OCI-M2 (cell line): ENCODE results near the gene AFAP1.
"Not testable (repeated sequence)": the region's sequence is repeated elsewhere in the genome, so short reads cannot be mapped to it uniquely, and the experiment has no call there.

Experiments
- DNase-seq: peaks from one replicate; lab custom pipeline; 2025; ENCODE audit not compliant: unreplicated experiment; lab: John Stamatoyannopoulos, UW

The AFAP1 gene

GRCh38 chr4:7947927-7948326 lies 8.3 kb upstream of the AFAP1 start:
- DNase-seq: no peak

- DNase-seq: no peak
Measured at GRCh38 chr4:7945709-7946380, 6.2 kb upstream of the AFAP1 start.

GRCh38 chr4:7944599-7945220 lies 5.0 kb upstream of the AFAP1 start:
- DNase-seq: no peak

GRCh38 chr4:7943688-7944087 lies 4.0 kb upstream of the AFAP1 start:
- not testable (repeated sequence) for DNase-seq

GRCh38 chr4:7943211-7943610 lies 3.5 kb upstream of the AFAP1 start:
- DNase-seq: no peak

- no peak for DNase-seq
Measured at GRCh38 chr4:7941965-7942496, 2.4 kb upstream of the AFAP1 start.

- DNase-seq: no peak
Measured at GRCh38 chr4:7941111-7941964, 1.7 kb upstream of the AFAP1 start.

- no peak for DNase-seq
Measured at GRCh38 chr4:7938609-7939376, 868 bp downstream of the AFAP1 start.

- DNase-seq: no peak
Measured at GRCh38 chr4:7938266-7938608, 1.4 kb downstream of the AFAP1 start.

- no peak for DNase-seq
Measured at GRCh38 chr4:7937006-7937405, 2.7 kb downstream of the AFAP1 start.

GRCh38 chr4:7933651-7934510 lies 5.8 kb downstream of the AFAP1 start:
- no peak for DNase-seq

- DNase-seq: no peak
Measured at GRCh38 chr4:7932287-7932686, 7.4 kb downstream of the AFAP1 start.

GRCh38 chr4:7929118-7929951 lies 10.3 kb downstream of the AFAP1 start:
- no peak for DNase-seq

- no peak for DNase-seq
Measured at GRCh38 chr4:7928711-7929110, 10.9 kb downstream of the AFAP1 start.

GRCh38 chr4:7926822-7927221 lies 12.8 kb downstream of the AFAP1 start:
- DNase-seq: no peak

- no peak for DNase-seq
Measured at GRCh38 chr4:7924570-7924969, 15.1 kb downstream of the AFAP1 start.

- DNase-seq: no peak
Measured at GRCh38 chr4:7924163-7924562, 15.5 kb downstream of the AFAP1 start.

GRCh38 chr4:7922466-7922865 lies 17.2 kb downstream of the AFAP1 start:
- DNase-seq: no peak

- no peak for DNase-seq
Measured at GRCh38 chr4:7918981-7919380, 20.7 kb downstream of the AFAP1 start.
